Measurements from ENCODE around the gene ZNF501.
A peak's percentile ranks its signal among the peaks of the same experiment; 100 is the strongest.

Gene ZNF501

GRCh38 chr3:44729384-44729910, at the start of gene ZNF501:
ZNF501 (plus strand) TSS chr3:44729635; CDS start chr3:44734422, 4,787 bp downstream.
- DNase-seq (ENCODE audit: low read depth, low spot score): peak; percentile 91

GRCh38 chr3:44680921-44681455, 48.4 kb upstream of the ZNF501 start:
- no peak for DNase-seq (ENCODE audit: low read depth, low spot score)

GRCh38 chr3:44682182-44682896, 47.1 kb upstream of the ZNF501 start:
- no peak for DNase-seq (ENCODE audit: low read depth, low spot score)

GRCh38 chr3:44685128-44685800, 44.2 kb upstream of the ZNF501 start:
- peak; percentile 17 for DNase-seq (ENCODE audit: low read depth, low spot score)

- no peak for DNase-seq (ENCODE audit: low read depth, low spot score)
Measured at GRCh38 chr3:44687898-44688297, 41.5 kb upstream of the ZNF501 start.

GRCh38 chr3:44712455-44713075, 16.9 kb upstream of the ZNF501 start, which contains the start of gene ZNF502:
ZNF502 (plus strand) TSS chr3:44712660; CDS start chr3:44720262, 7,602 bp downstream.
- DNase-seq (ENCODE audit: low read depth, low spot score): peak; percentile 59

- no peak for DNase-seq (ENCODE audit: low read depth, low spot score)
Measured at GRCh38 chr3:44721231-44722102, 8.0 kb upstream of the ZNF501 start.

- DNase-seq (ENCODE audit: low read depth, low spot score): no peak
Measured at GRCh38 chr3:44722103-44722401, 7.4 kb upstream of the ZNF501 start.

- DNase-seq (ENCODE audit: low read depth, low spot score): no peak
Measured at GRCh38 chr3:44734646-44735168, 5.3 kb downstream of the ZNF501 start.

GRCh38 chr3:44761101-44761423, 31.6 kb downstream of the ZNF501 start:
- no peak for DNase-seq (ENCODE audit: low read depth, low spot score)

- peak; percentile 77 for DNase-seq (ENCODE audit: low read depth, low spot score)
Measured at GRCh38 chr3:44761424-44762169, 32.2 kb downstream of the ZNF501 start, which contains the start of the genes KIAA1143 and KIF15. KIAA1143 (minus strand) TSS chr3:44761619; CDS start chr3:44761602, 17 bp downstream. KIF15 (plus strand) TSS chr3:44761794; CDS start chr3:44761866, 72 bp downstream.

- DNase-seq (ENCODE audit: low read depth, low spot score): no peak
Measured at GRCh38 chr3:44762170-44762677, 32.8 kb downstream of the ZNF501 start.

GRCh38 chr3:44762690-44763089, 33.3 kb downstream of the ZNF501 start:
- no peak for DNase-seq (ENCODE audit: low read depth, low spot score)

- DNase-seq (ENCODE audit: low read depth, low spot score): no peak
Measured at GRCh38 chr3:44764248-44764647, 34.8 kb downstream of the ZNF501 start.

GRCh38 chr3:44771424-44772098, 42.1 kb downstream of the ZNF501 start:
- DNase-seq (ENCODE audit: low read depth, low spot score): no peak

- no peak for DNase-seq (ENCODE audit: low read depth, low spot score)
Measured at GRCh38 chr3:44772099-44772442, 42.6 kb downstream of the ZNF501 start.

- DNase-seq (ENCODE audit: low read depth, low spot score): no peak
Measured at GRCh38 chr3:44782891-44783290, 53.5 kb downstream of the ZNF501 start.
